ENCODE measurements around the gene BCAS3.

- no peak for TF ChIP-seq POLR2A (IDR thresholded peaks at IDR 0.05; ENCODE audit: low read length)
- TF ChIP-seq GATA1 (IDR thresholded peaks at IDR 0.05; ENCODE audit: low read depth, low read length): no peak
These were observed 282.0 kb downstream of the BCAS3 start for GRCh38 chr17:60959696-60960095.

All from erythroblast (primary cell).